Measurements from ENCODE around the gene IQGAP2. TPM values are rescaled to one million over a fixed set of nuclear protein-coding genes. Genes with fewer than 3 reads are reported as not detected.

IQGAP2 gene
- total RNA-seq, 1 experiment from 2014 or later, result 13.4 TPM

GRCh38 chr5:76378355-76378754, 24.7 kb upstream of the IQGAP2 start:
- no peak for TF ChIP-seq CTCF (IDR thresholded peaks at IDR 0.05; ENCODE audit: unreplicated experiment)
- CTCF ChIA-PET, result interaction anchor here (1.6 kb wide), 1 partner anchor 10 kb away, joined by 4 read pairs; no protein-coding TSS in a partner anchor
- no peaks in the 10 kb centered on the region for H3K9me3 Mint-ChIP-seq (ENCODE audit: low read depth, unreplicated experiment)
- DNase-seq, result no peak
- H3K27ac Mint-ChIP-seq (ENCODE audit: unreplicated experiment), result no peak overlapping the region
- intact Hi-C loops (cut with micrococcal nuclease; ENCODE audit: unreplicated experiment), result no loop called here
- no TSS peak for BruUV-seq (replicated peaks)
- no peaks in the 10 kb centered on the region for H3K27me3 Mint-ChIP-seq (ENCODE audit: unreplicated experiment)
- no peak overlapping the region for H3K4me3 Mint-ChIP-seq (ENCODE audit: low read depth, unreplicated experiment)
- H3K36me3 Mint-ChIP-seq (ENCODE audit: insufficient read depth, unreplicated experiment), result no peaks in the 10 kb centered on the region
- H3K4me1 Mint-ChIP-seq (ENCODE audit: low read depth, unreplicated experiment), result no peaks in the 10 kb centered on the region

GRCh38 chr5:76379316-76379715, 23.8 kb upstream of the IQGAP2 start:
- Mint-ChIP-seq H3K36me3 (ENCODE audit: insufficient read depth, unreplicated experiment) (no peaks in the 10 kb centered on the region), H3K4me1 (ENCODE audit: low read depth, unreplicated experiment) (no peaks in the 10 kb centered on the region), H3K27me3 (ENCODE audit: unreplicated experiment) (no peaks in the 10 kb centered on the region), H3K27ac (ENCODE audit: unreplicated experiment) (no peak overlapping the region), H3K4me3 (ENCODE audit: low read depth, unreplicated experiment) (no peak overlapping the region), H3K9me3 (ENCODE audit: low read depth, unreplicated experiment) (no peaks in the 10 kb centered on the region)
- no peak for DNase-seq
- CTCF ChIA-PET, result interaction anchor here (0.5 to 1.6 kb wide), 2 partner anchors 9 to 22 kb away, joined by 4 read pairs; no protein-coding TSS in a partner anchor
- intact Hi-C loops (cut with micrococcal nuclease; ENCODE audit: unreplicated experiment), result no loop called here
- TF ChIP-seq CTCF (IDR thresholded peaks at IDR 0.05; ENCODE audit: unreplicated experiment), result no peak
- no TSS peak for BruUV-seq (replicated peaks)

- BruUV-seq (replicated peaks), result no TSS peak
- no peak overlapping the region for H3K27ac Mint-ChIP-seq (ENCODE audit: unreplicated experiment)
- TF ChIP-seq CTCF (IDR thresholded peaks at IDR 0.05; ENCODE audit: unreplicated experiment), result no peak
- no peak for DNase-seq
- no peaks in the 10 kb centered on the region for H3K27me3 Mint-ChIP-seq (ENCODE audit: unreplicated experiment)
- no peak overlapping the region for H3K4me3 Mint-ChIP-seq (ENCODE audit: low read depth, unreplicated experiment)
- CTCF ChIA-PET, result interaction anchor here (0.5 to 1.6 kb wide), 2 partner anchors 9 to 23 kb away, joined by 4 read pairs; no protein-coding TSS in a partner anchor
- no peaks in the 10 kb centered on the region for H3K4me1 Mint-ChIP-seq (ENCODE audit: low read depth, unreplicated experiment)
- intact Hi-C loops (cut with micrococcal nuclease; ENCODE audit: unreplicated experiment), result no loop called here
- H3K36me3 Mint-ChIP-seq (ENCODE audit: insufficient read depth, unreplicated experiment), result no peaks in the 10 kb centered on the region
- H3K9me3 Mint-ChIP-seq (ENCODE audit: low read depth, unreplicated experiment), result no peaks in the 10 kb centered on the region
Measured at GRCh38 chr5:76379855-76380254, 23.2 kb upstream of the IQGAP2 start.

GRCh38 chr5:76380346-76381066, 22.6 kb upstream of the IQGAP2 start:
- no peaks in the 10 kb centered on the region for H3K27me3 Mint-ChIP-seq (ENCODE audit: unreplicated experiment)
- CTCF ChIA-PET, result no interaction called here
- no TSS peak for BruUV-seq (replicated peaks)
- H3K36me3 Mint-ChIP-seq (ENCODE audit: insufficient read depth, unreplicated experiment), result no peaks in the 10 kb centered on the region
- no peak for DNase-seq
- no peak for TF ChIP-seq CTCF (IDR thresholded peaks at IDR 0.05; ENCODE audit: unreplicated experiment)
- no peaks in the 10 kb centered on the region for H3K9me3 Mint-ChIP-seq (ENCODE audit: low read depth, unreplicated experiment)
- H3K4me3 Mint-ChIP-seq (ENCODE audit: low read depth, unreplicated experiment), result no peak overlapping the region
- intact Hi-C loops (cut with micrococcal nuclease; ENCODE audit: unreplicated experiment), result no loop called here
- no peak overlapping the region for H3K27ac Mint-ChIP-seq (ENCODE audit: unreplicated experiment)
- H3K4me1 Mint-ChIP-seq (ENCODE audit: low read depth, unreplicated experiment), result no peaks in the 10 kb centered on the region

Data from Calu3 (cell line).